GM12872 (cell line): ENCODE data around the gene ANKRD44.

Experiments used
- TF ChIP-seq, protein P1 (sequence below): IDR thresholded peaks from 3 replicates; pipeline ENCODE4 v1.5.1; 2011; ENCODE audit warnings: low read depth, mild to moderate bottlenecking, low read length, moderate library complexity; ENCODE audit not compliant: insufficient read depth

ANKRD44 gene

GRCh38 chr2:197284956-197285355, 25.6 kb downstream of the ANKRD44 start:
- TF ChIP-seq, protein P1, sequence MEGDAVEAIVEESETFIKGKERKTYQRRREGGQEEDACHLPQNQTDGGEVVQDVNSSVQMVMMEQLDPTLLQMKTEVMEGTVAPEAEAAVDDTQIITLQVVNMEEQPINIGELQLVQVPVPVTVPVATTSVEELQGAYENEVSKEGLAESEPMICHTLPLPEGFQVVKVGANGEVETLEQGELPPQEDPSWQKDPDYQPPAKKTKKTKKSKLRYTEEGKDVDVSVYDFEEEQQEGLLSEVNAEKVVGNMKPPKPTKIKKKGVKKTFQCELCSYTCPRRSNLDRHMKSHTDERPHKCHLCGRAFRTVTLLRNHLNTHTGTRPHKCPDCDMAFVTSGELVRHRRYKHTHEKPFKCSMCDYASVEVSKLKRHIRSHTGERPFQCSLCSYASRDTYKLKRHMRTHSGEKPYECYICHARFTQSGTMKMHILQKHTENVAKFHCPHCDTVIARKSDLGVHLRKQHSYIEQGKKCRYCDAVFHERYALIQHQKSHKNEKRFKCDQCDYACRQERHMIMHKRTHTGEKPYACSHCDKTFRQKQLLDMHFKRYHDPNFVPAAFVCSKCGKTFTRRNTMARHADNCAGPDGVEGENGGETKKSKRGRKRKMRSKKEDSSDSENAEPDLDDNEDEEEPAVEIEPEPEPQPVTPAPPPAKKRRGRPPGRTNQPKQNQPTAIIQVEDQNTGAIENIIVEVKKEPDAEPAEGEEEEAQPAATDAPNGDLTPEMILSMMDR = no peak

DNA sequence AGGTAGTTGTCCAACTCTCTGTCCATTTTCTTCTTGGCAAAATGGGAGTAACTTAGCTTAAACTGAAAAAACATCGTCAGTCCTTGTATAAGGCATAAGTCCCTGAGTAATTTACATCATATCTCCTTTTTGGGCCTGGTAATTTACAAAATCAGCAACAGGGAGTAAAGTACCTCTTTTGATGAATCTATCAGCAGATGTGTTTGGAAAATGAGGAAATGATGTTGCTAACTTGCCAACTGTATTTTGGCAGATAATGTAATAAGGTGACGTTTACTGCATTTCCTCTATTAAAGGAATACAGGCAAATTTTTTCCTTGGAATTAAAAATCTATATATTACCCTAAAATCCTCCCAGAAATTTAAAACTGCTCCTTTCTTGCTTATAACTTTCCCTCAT, 29.2 kb downstream of the ANKRD44 start:
- TF ChIP-seq, protein P1 = no peak

GRCh38 chr2:197280015-197280702, 30.4 kb downstream of the ANKRD44 start:
- TF ChIP-seq, protein P1 = no peak

DNA sequence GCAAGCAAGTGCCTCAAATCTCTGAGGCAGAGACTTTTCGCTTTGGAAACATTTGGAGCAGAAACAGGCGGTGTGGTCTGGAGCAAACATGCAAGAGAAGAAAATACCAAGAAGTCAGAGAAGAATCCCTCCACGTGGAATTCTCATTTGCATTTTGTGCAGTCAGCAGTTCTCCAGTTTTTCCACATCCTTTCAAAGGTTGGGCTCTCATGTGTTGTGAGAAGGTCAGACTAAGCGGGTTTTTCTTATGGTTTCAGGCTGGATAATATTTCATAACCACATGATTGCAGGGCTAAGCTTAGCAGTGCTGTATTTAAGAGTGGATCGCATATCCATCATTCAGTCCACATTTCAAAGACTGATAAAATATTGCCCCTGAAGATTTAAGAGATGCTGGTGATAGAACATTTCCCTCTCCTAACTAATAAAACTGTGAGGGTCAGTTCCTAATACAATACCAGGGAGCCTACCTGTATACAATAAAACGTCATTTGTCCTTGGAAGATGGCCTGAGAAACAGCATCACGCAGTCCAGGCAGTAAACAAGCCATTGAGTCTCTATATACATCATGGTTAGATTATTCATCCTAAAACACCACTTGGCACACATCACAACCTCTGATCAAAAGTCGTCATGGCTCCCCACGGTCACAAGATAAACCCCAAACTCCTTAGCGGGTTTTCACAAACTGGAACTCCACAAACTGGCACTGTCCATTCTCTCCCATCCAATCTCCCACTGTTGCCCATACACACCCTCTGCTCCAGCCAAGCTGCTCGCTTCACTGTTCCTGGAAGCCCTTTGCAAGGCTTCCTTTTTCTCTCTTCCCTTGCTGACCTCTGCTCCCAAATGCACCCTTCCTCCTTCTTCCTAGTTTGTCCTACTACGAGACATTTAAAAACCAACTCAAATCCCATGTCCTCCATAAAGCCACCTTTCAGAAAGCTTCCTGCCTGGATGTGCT, 31.5 kb downstream of the ANKRD44 start:
- TF ChIP-seq, protein P1 = no peak

- TF ChIP-seq, protein P1 = no peak
These were observed 32.8 kb downstream of the ANKRD44 start for GRCh38 chr2:197277794-197278193.

GRCh38 chr2:197276156-197276555, 34.4 kb downstream of the ANKRD44 start:
- TF ChIP-seq, protein P1 = no peak

GRCh38 chr2:197274937-197275336, 35.6 kb downstream of the ANKRD44 start:
- TF ChIP-seq, protein P1 = no peak
